Kidney epithelial cell (primary cell): ENCODE measurements around the gene DLG2. TPM values are rescaled to one million over a fixed set of nuclear protein-coding genes. Genes with fewer than 3 reads are reported as not detected.

Experiments
- DNase-seq: peaks from one replicate; pipeline ENCODE4 v3.0.0-alpha.2; 2010; ENCODE audit warnings: low read depth
- H3K27me3 ChIP-seq: 2 replicates; pipeline ENCODE4 v1.6.0; 2011; ENCODE audit warnings: low read length; ENCODE audit not compliant: control insufficient read depth, insufficient read depth
- H3K36me3 ChIP-seq: 2 replicates; pipeline ENCODE4 v1.5.1; 2011; ENCODE audit warnings: low read length; ENCODE audit not compliant: control insufficient read depth, insufficient read depth
- H3K4me3 ChIP-seq: 2 replicates; pipeline ENCODE4 v1.5.1; 2011; ENCODE audit warnings: low read depth, mild to moderate bottlenecking, control low read depth, low read length
- CTCF ChIP-seq: IDR thresholded peaks from 2 replicates; pipeline ENCODE4 v1.5.1; 2011; ENCODE audit warnings: mild to moderate bottlenecking, moderate library complexity, low read length, control low read depth, inconsistent platforms; ENCODE audit not compliant: insufficient read depth, poor library complexity, severe bottlenecking
- total RNA-seq: library from RNA; depleted of rRNA; stranded (reverse); fragments of >200 nt; gene quantifications from 2 replicates; pipeline ENCODE4 v1.2.3, GENCODE V29; 2015

The DLG2 gene
- total RNA-seq, 1 donor from 2014 or later: 0.75 TPM

GRCh38 chr11:85494396-85494795, 132.7 kb downstream of the DLG2 start:
- Histone ChIP-seq H3K27me3 (no peaks in the 10 kb centered on the region), H3K4me3 (no peak overlapping the region), H3K36me3 (no peaks in the 10 kb centered on the region)
- TF ChIP-seq CTCF: no peak
- no peak for DNase-seq

- no peak for DNase-seq
- Histone ChIP-seq H3K36me3 (no peaks in the 10 kb centered on the region), H3K4me3 (no peak overlapping the region), H3K27me3 (no peaks in the 10 kb centered on the region)
- TF ChIP-seq CTCF: no peak
Measured at GRCh38 chr11:85485902-85486301, 141.2 kb downstream of the DLG2 start.

- no peak for DNase-seq
- Histone ChIP-seq H3K27me3 (no peaks in the 10 kb centered on the region), H3K36me3 (no peaks in the 10 kb centered on the region), H3K4me3 (no peak overlapping the region)
- TF ChIP-seq CTCF: no peak
Measured at GRCh38 chr11:85483861-85484260, 143.3 kb downstream of the DLG2 start.

- no peak overlapping the region for H3K4me3 ChIP-seq
- H3K27me3 ChIP-seq: no peaks in the 10 kb centered on the region
- no peak for DNase-seq
- H3K36me3 ChIP-seq: no peaks in the 10 kb centered on the region
- TF ChIP-seq CTCF: no peak
Measured at GRCh38 chr11:85481862-85482261, 145.3 kb downstream of the DLG2 start.

GRCh38 chr11:85475660-85476517, 151.3 kb downstream of the DLG2 start:
- TF ChIP-seq CTCF: no peak
- H3K4me3 ChIP-seq: no peak overlapping the region
- no peak for DNase-seq
- no peaks in the 10 kb centered on the region for H3K27me3 ChIP-seq
- no peaks in the 10 kb centered on the region for H3K36me3 ChIP-seq

- no peak for TF ChIP-seq CTCF
Measured at GRCh38 chr11:85472953-85473352, 154.2 kb downstream of the DLG2 start.

More at GRCh38 chr11:85472953-85473352, 154.2 kb downstream of the DLG2 start:
- H3K27me3 ChIP-seq: no peaks in the 10 kb centered on the region
- no peak for DNase-seq
- no peak overlapping the region for H3K4me3 ChIP-seq
- H3K36me3 ChIP-seq: no peaks in the 10 kb centered on the region
